ENCODE data around the gene HOXC10. TPM values are rescaled to one million over a fixed set of nuclear protein-coding genes. Genes with fewer than 3 reads are reported as not detected.

The HOXC10 gene
- total and polyA plus RNA-seq, 3 donors from 2014 or later, result 1.4 to 4.3 (median 2.6) TPM

DNA sequence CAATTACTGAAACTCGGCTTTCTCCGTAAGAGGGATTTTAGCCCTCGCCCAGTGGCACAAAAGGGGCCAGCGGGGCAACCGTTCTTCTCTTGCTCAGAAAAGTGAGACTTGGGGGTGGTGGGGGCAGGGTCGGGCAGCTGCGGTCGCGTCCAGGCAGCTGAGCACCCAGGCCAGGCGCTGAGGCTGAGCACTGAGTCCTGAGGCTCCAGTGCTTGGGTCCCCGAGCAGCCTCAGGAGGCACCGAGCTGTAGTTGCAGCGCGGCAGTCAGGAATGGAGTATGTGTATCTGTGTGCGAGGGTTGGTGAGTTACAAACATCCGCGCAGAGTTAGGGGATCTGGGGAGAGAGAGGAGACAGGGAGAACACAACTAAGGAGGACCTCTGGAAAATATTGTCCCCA, 39.2 kb downstream of the HOXC10 start:
- WGBS, 2 donors, result 45 to 57% methylated on average over 11 to 17 of the region's 17 CpGs
- H3K4me1 ChIP-seq, result peaks cover 43% of the 10 kb centered on the region
- no peak for DNase-seq

DNA sequence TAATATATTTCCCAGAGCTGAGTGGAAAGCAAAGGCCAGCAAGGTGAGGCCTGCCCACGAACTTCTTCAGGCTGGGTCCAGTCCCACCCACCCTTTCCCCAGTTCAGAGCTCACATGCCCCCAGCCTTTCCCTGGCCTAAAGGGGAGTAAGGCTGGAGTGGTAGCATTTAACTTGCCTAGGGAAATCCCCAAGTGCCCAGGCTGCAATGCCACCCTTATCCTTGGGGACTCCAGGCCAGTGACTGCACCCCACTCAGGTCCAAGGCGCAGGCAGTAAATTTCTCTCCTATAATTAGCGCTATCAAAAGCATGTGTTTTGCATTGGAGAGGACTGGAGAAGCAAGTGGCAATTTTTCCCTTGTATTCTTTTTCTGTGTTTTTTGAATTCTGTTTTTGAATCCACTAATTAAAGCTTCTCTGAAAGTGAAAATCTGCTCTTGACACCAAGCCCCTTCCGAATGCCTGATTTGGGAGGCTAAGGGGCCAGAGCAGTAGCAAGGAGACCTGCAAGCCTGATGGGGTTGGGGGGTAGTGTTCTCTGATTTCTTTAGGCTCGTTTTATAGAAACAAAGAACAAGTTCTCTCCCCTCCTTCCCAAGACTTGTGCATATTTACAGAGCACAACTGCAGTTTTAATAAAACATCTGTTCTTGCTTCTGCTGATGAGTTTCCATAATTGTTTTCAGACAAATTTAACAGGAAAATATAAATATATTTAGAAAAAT, 39.8 kb downstream of the HOXC10 start:
- Histone ChIP-seq H3K9me3 (no peaks in the 10 kb centered on the region), H3K36me3 (ENCODE audit: low read depth, missing control alignments) (no peaks in the 10 kb centered on the region), H3K4me3 (no peak overlapping the region), H3K4me1 (peaks cover 37% of the 10 kb centered on the region), H3K27ac (peak overlapping the region; percentile 33 to 82), H3K27me3 (no peaks in the 10 kb centered on the region)
- intact Hi-C loops (cut with DNase I; ENCODE audit: low total_unique reads), result no loop called here
- TF ChIP-seq POLR2A (IDR thresholded peaks at IDR 0.05), result no peak
- TF ChIP-seq, protein P1, sequence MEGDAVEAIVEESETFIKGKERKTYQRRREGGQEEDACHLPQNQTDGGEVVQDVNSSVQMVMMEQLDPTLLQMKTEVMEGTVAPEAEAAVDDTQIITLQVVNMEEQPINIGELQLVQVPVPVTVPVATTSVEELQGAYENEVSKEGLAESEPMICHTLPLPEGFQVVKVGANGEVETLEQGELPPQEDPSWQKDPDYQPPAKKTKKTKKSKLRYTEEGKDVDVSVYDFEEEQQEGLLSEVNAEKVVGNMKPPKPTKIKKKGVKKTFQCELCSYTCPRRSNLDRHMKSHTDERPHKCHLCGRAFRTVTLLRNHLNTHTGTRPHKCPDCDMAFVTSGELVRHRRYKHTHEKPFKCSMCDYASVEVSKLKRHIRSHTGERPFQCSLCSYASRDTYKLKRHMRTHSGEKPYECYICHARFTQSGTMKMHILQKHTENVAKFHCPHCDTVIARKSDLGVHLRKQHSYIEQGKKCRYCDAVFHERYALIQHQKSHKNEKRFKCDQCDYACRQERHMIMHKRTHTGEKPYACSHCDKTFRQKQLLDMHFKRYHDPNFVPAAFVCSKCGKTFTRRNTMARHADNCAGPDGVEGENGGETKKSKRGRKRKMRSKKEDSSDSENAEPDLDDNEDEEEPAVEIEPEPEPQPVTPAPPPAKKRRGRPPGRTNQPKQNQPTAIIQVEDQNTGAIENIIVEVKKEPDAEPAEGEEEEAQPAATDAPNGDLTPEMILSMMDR (IDR thresholded peaks at IDR 0.05), result no peak
- no peak for DNase-seq
- WGBS, 2 donors, result 44 to 68% methylated on average over 5 of the region's 5 CpGs

More for the DNA sequence above, 39.2 kb downstream of the HOXC10 start:
- no peaks in the 10 kb centered on the region for H3K9me3 ChIP-seq
- peak overlapping the region in 1 of 2 donors; percentile 30 for H3K4me3 ChIP-seq
- no peaks in the 10 kb centered on the region for H3K27me3 ChIP-seq
- peak overlapping the region; percentile 63 to 82 for H3K27ac ChIP-seq
- TF ChIP-seq POLR2A (IDR thresholded peaks at IDR 0.05), result no peak
- TF ChIP-seq, protein P1 (IDR thresholded peaks at IDR 0.05), result no peak
- no peaks in the 10 kb centered on the region for H3K36me3 ChIP-seq (ENCODE audit: low read depth, missing control alignments)
- intact Hi-C loops (cut with DNase I; ENCODE audit: low total_unique reads), result no loop called here

DNA sequence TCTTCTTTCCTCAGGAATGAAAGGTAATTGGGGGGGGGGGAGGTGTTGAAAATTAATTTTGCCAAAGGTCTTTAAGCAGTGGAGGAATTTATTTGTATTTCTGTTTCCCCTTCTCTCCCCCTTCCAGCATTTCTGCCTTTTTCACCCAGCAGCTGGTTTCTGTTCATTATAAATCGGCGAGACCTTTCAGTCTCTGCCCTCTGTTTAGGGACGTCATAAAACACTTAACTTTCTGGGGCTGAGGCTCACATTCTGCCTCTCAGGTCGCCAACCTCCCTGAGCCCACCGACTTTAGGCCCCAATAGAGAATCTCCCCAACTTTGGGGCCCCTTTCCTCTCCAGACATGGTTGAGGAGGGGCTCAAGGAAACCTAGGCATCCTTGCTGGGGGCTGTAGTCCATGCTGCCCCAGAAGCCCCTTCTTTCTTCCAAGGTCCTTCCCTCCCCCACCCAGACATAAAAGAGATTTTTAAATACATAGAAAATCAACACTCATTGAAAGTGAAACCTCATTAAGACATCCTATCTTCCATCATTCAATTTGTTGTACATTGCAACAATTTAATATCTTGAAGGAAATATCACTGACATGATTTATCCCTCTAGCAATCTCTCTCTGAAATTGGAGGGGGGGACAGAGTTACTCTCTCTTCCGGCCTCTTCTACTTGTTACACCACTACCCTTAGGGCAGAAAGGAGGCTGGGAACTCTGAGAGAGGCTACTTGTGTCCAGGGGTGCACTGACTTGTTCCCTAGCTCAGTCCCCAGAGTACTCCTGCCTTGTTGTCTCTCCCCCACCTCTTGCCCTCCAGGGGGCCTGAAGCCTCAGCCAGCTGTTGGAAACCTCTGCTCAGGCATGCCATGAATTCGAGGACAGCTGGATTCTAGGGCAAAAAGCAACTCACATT, 40.8 kb downstream of the HOXC10 start:
- intact Hi-C loops (cut with DNase I; ENCODE audit: low total_unique reads), result no loop called here
- H3K27me3 ChIP-seq, result no peaks in the 10 kb centered on the region
- DNase-seq, result no peak
- TF ChIP-seq POLR2A (IDR thresholded peaks at IDR 0.05), result no peak
- TF ChIP-seq, protein P1 (IDR thresholded peaks at IDR 0.05), result no peak
- H3K27ac ChIP-seq, result peak overlapping the region in 1 of 2 donors; percentile 11
- no peak overlapping the region for H3K4me3 ChIP-seq
- peaks cover 27% of the 10 kb centered on the region for H3K4me1 ChIP-seq
- 51 to 55% methylated on average over 7 of the region's 7 CpGs for WGBS, 2 donors
- no peaks in the 10 kb centered on the region for H3K9me3 ChIP-seq
- no peaks in the 10 kb centered on the region for H3K36me3 ChIP-seq (ENCODE audit: low read depth, missing control alignments)

DNA sequence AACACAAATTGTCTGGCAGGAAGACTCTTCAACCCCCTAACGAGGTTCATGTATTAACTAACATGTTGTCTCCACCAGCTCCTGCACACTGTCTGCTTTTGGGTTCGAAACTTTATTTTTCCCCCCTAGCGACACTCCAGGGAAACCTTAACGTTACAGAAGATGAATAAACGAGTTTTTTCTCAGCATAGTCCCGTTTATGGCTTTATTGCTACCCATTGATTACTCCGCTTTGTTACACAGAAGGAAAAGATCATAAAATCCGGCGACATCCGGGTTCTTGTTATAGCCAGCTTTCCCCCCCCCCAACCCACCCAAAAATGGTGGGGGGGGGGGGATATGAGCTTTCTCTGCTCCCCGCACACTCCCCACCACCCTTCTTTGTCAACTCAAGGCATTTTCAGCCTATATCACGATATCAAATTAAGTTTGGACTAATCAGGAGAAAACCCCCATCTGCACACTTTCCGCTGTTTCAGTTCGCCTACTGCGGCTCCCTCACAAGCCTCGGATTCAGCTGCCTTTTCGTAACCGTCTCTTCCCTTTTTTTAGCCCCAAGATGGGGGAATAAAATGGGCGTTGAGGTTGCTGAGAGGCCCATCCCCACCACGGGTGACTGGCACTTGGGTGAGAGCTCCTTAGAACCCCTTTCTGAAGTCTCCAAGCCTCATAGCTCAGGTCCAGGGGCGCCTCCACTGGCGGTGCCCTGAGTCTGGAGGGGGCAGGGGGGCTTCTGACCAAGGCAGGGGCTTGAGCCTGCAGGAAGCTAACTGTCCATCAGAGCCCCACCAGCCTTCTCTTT, 41.9 kb downstream of the HOXC10 start:
- intact Hi-C loops (cut with DNase I; ENCODE audit: low total_unique reads), result no loop called here
- TF ChIP-seq, protein P1 (IDR thresholded peaks at IDR 0.05), result no peak
- no peak for TF ChIP-seq POLR2A (IDR thresholded peaks at IDR 0.05)
- no peaks in the 10 kb centered on the region for H3K27me3 ChIP-seq
- WGBS, 2 donors, result 46 to 50% methylated on average over 22 of the region's 22 CpGs
- peak overlapping the region in 1 of 2 donors; percentile 15 for H3K4me3 ChIP-seq
- H3K4me1 ChIP-seq, result peaks cover 29% of the 10 kb centered on the region
- no peak for DNase-seq
- no peaks in the 10 kb centered on the region for H3K9me3 ChIP-seq
- H3K27ac ChIP-seq, result no peak overlapping the region
- no peaks in the 10 kb centered on the region for H3K36me3 ChIP-seq (ENCODE audit: low read depth, missing control alignments)
